ENCODE results near the gene CDC16.

CDC16 gene

DNA sequence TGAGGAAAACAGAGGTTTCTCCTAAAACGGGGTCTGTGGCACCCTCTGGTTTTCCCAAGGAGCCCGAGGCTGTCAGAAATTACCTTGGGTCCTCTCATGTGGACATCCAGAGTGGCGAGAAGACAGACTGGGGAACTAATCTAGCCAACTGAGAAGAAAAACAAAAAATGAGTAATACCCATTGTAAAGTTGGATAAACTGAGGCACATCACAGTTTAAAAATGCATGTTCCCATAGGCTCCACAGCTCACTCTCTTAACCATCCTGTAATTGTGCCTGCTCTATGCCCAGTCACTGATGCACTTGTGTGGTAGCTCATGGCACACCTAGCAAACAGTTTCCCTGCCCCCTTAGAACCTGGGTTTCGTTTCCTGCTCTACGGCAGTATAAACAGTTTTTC, 31.5 kb downstream of the CDC16 start:
- DNase-seq = no peak

GRCh38 chr13:114268344-114269280, 33.9 kb downstream of the CDC16 start:
- DNase-seq = peak; percentile 22

DNA sequence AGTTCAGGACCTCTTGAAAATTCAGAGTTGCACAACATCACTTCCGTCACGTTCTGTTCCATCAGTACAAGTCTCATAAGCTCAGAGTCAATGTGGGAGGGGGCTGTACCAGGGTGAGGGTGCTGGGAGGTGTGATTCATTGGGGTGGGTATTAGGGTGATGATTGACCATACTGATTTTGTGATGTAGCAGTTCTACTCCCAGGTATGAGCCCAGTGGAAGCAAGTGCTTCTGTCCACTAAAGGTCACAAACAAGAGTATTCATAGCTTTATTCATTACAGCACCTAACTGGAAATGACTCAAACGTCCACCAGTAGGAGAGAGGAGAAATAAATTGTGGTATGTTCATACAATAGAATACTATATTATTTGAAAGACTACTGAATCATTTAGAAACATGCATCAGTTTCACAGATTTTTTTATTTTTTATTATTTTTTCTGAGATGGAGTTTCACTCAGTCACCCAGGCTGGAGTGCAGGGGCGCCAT, 34.6 kb downstream of the CDC16 start:
- no peak for DNase-seq

GRCh38 chr13:114272977-114273376, 38.3 kb downstream of the CDC16 start:
- DNase-seq = no peak

DNA sequence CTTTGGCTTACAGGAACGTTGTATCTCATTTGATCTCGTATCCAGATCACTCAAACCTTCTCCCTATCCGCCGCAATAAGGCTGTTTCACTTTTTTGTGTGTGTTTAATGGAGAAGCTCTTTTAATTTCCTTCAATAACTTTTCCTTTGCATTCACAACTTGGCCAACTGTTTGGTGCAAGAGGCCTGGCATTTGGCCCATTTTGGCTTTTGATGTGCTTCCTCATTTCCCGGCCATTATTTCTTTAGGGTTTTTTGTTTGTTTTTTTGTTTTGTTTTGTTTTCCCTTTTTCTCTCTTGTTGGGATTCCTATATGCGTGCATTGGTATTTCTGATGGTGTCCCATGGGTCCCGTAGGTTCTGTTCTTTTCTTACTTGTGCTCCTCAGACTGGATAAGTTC, 40.6 kb downstream of the CDC16 start:
- DNase-seq = no peak

DNA sequence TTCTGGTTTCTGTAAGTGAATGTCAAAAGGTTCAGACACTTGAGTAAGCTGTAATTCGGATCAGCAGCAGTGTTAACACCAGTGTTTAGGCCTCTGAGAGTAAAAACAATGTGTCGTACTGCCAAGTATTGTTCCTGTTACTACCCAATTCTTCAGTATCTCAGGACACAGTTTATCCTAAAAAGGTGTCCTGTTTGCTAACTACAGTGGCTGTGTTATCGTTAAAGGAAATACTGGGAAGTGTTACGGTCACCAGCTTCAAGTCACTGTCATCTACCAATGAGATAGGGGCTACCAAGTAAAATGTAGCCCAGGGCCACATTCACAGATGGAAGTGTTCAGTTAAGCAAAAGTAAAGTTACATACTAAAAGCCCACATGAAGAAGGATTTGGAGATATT, 44.4 kb downstream of the CDC16 start:
- DNase-seq = no peak

GRCh38 chr13:114279758-114280355, 45.2 kb downstream of the CDC16 start:
- DNase-seq = no peak

- DNase-seq = peak; percentile 89
These were observed 46.8 kb downstream of the CDC16 start, which contains the start of gene UPF3A for GRCh38 chr13:114281351-114282040. Gene UPF3A (plus strand): TSS chr13:114281601. CDS start chr13:114281640, 39 bp downstream.

DNA sequence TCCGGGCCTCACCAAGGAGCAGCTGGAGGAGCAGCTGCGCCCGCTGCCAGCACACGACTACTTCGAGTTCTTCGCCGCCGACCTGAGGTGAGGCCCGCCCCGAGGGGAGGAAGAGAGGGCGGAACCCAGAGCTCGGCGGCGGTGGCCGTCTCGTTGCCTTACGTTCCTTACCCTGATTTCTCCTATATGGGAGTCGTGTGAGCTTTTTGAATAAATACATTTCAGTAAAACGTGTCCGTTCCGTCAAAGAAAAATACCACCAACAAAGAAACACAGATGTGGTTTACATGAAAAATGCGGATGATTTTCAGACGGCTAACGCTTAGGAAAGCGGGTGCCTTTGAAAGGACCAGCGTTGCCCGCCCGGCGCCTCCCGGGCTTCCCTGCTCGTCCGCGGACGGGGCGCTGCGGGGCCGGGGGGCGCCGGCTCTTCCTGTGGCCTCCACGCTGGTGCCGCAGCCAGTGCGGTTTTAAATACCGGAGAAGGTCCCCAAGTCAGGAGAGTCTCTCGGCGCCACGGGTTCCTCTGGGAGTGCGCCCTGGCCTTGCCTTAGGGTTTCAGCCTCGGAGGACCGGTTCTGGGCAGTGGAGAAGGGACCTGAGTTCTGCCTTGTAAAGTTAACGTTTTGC, 47.5 kb downstream of the CDC16 start:
- DNase-seq = peak; percentile 27

GRCh38 chr13:114283576-114283975, 48.9 kb downstream of the CDC16 start:
- no peak for DNase-seq

- DNase-seq = no peak
These were observed 50.0 kb downstream of the CDC16 start for GRCh38 chr13:114284680-114285079.

DNA sequence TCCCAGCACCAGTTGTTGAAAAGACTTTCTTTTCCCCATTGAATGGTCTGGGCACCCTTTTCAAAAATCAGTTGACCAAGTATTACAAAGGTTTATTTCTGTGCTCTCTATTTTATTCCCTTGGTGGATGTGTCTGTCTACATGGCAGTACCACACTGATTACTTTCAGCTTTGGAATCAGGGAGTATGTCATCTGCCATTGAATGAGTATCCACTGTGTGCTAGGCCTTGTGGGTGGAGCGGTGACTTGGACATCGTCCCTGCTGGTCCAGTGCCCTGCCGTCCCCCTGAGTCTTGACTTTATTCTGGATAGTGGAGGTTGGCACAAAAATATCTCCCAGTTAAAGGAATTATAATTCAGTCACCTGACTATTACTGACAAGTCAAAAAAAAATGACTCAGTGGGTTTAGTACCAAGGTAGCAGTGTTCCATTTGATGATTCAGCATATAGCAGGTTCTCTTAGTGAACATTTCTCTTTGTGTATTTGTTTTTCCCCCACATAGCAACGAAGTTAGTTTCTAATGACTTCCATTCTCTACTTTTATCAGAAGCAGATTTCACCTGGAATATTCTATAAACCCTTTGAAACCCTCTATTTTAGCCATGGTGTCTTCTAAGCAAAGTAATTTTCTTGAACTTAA, 50.6 kb downstream of the CDC16 start:
- no peak for DNase-seq

GRCh38 chr13:114286808-114287207, 52.1 kb downstream of the CDC16 start:
- no peak for DNase-seq

GRCh38 chr13:114288157-114288591, 53.5 kb downstream of the CDC16 start:
- DNase-seq = no peak

DNA sequence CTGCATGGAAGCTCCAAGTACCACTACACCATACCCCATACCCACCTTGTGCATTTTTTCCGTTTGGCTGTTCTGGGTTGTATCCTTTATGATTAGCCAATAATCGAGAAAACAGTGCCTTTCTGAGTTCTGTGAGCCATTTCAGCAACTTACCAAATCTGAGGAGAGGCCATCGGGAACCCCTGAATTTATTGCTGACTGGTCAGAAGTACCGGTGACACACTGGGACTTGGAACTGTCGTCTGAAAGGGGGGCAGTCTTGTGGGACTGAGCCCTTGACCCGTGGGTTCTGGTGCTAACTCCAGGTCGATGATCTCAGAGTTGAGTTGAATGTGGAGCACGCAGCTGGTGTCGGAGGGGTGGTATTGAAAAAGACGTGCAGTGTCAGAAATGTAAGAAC, 61.8 kb downstream of the CDC16 start:
- no peak for DNase-seq

- DNase-seq = no peak
These were observed 62.2 kb downstream of the CDC16 start for GRCh38 chr13:114296902-114297301.

- no peak for DNase-seq
These were observed 64.2 kb downstream of the CDC16 start for GRCh38 chr13:114298866-114299265.

GRCh38 chr13:114299604-114300305, 65.1 kb downstream of the CDC16 start:
- no peak for DNase-seq

DNA sequence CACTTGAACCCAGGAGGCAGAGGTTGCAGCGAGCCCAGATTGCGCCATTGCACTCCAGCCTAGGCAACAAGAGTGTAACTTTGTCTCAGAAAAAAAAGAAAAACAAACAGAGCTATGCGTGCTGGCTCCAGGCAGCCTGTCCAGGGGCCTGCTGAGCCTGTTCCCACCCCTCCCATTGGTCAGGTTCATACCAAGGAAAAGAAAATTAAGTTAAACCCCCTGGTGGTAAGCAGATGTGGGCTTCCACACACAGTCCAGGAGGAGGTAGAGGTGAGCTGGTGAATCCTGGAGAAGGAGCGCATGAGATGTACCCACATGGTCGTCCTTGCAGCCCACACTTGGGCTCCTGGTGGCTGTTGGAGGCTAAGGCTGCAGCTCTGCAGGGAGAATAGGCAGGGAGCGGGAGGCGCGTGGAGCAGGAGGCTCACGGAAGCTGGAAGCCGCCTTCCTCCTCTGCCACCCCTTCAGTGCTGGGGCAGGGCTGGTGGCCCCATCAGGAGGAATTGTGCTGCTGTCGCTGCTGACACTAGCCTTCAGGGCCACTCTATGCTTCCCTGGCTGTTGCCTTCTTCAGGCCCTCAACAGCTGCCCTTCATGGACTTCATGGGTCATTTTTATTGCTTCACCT, 69.1 kb downstream of the CDC16 start:
- DNase-seq = no peak

GRCh38 chr13:114304346-114305034, 69.8 kb downstream of the CDC16 start:
- no peak for DNase-seq

DNA sequence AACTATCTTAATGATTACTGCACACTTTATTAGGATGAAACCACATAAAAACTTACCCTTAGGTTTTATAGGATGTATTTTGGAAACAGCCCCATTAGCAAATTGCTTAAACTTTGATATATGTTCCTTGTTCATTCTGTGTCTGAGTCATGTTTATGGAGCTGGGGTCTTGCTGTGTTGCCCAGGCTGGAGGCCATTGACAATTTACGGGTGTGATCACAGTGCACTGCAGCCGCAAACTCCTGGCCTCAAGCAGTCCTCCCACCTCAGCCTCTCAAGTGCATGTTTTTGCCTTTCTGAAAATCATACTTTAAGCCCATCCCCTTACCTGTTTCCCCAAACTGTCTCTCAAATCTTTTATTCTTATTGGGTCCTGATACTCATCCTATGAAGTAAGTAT, 74.4 kb downstream of the CDC16 start:
- no peak for DNase-seq
